WTC11 (cell line): ENCODE measurements around the gene SPATA18. TPM values are rescaled to one million over a fixed set of nuclear protein-coding genes. Genes with fewer than 3 reads are reported as not detected.

Experiments
- ATAC-seq: fragments of 200-7000 bp; cut with Tn5 transposase; 2 replicates; pipeline ENCODE4 v1.10.0; 2021; ENCODE audit warnings: mild to moderate bottlenecking, moderate library complexity
- CTCF ChIA-PET: fragments of 300-600 bp; sonication (Branson Sonifier 250); formaldehyde crosslinking; loops from one replicate; lab custom pipeline; 2021; ENCODE audit warnings: antibody characterized with exemption; lab: Charles Lee
- POLR2A ChIA-PET: fragments of 350-600 bp; sonication (Branson Sonifier 250); formaldehyde crosslinking; loops from one replicate; lab custom pipeline; 2021; ENCODE audit warnings: antibody characterized with exemption; lab: Charles Lee
- DNase-seq: peaks from one replicate; pipeline ENCODE4 v3.0.0; 2021; ENCODE audit warnings: low spot score
- H3K27ac Mint-ChIP-seq: 2 replicates; pipeline ENCODE4 v1.8.0; 2021; ENCODE audit warnings: mixed read lengths
- H3K27me3 Mint-ChIP-seq: 2 replicates; pipeline ENCODE4 v1.8.0; 2021; ENCODE audit warnings: low read depth, mild to moderate bottlenecking, moderate library complexity, mixed read lengths
- H3K36me3 Mint-ChIP-seq: 2 replicates; pipeline ENCODE4 v1.8.0; 2021; ENCODE audit warnings: mixed read lengths
- H3K4me1 Mint-ChIP-seq: 2 replicates; pipeline ENCODE4 v1.8.0; 2022; ENCODE audit warnings: mixed read lengths
- H3K4me3 Mint-ChIP-seq: 2 replicates; pipeline ENCODE4 v1.8.0; 2021; ENCODE audit warnings: mild to moderate bottlenecking, moderate library complexity, mixed read lengths
- H3K9me3 Mint-ChIP-seq: 2 replicates; pipeline ENCODE4 v1.8.0; 2021; ENCODE audit warnings: mixed read lengths
- AFF4 ChIP-seq: sonication (generic); formaldehyde crosslinking; IDR thresholded peaks from 2 replicates; pipeline ENCODE4 v1.8.1; 2023; ENCODE audit warnings: mild to moderate bottlenecking, missing genetic modification reagents, borderline replicate concordance
- ARID4B ChIP-seq: sonication (generic); formaldehyde crosslinking; IDR thresholded peaks from 2 replicates; pipeline ENCODE4 v1.8.0; 2023; ENCODE audit warnings: missing genetic modification reagents, mild to moderate bottlenecking, borderline replicate concordance
- ERG ChIP-seq: fragments of 250-450 bp; sonication (Bioruptor Pico); IDR thresholded peaks from 2 replicates; pipeline ENCODE4 v1.8.0; 2021; ENCODE audit warnings: mild to moderate bottlenecking
- FOXP1 ChIP-seq: sonication (generic); formaldehyde crosslinking; IDR thresholded peaks from 2 replicates; pipeline ENCODE4 v1.8.0; 2022; ENCODE audit warnings: missing genetic modification reagents, mild to moderate bottlenecking, moderate library complexity, borderline replicate concordance
- MXD4 ChIP-seq: fragments of 250-450 bp; sonication (Bioruptor Pico); IDR thresholded peaks from 2 replicates; pipeline ENCODE4 v1.8.0; 2021; ENCODE audit warnings: mild to moderate bottlenecking, moderate library complexity, borderline replicate concordance
- NR1H2 ChIP-seq: sonication (generic); formaldehyde crosslinking; IDR thresholded peaks from 2 replicates; pipeline ENCODE4 v1.9.0; 2021; ENCODE audit warnings: mild to moderate bottlenecking, moderate library complexity, missing genetic modification reagents
- PRDM15 ChIP-seq: sonication (generic); formaldehyde crosslinking; IDR thresholded peaks from 2 replicates; pipeline ENCODE4 v1.8.0; 2022; ENCODE audit warnings: missing genetic modification reagents
- SMAD3 ChIP-seq: sonication (generic); formaldehyde crosslinking; IDR thresholded peaks from 2 replicates; pipeline ENCODE4 v1.8.0; 2022; ENCODE audit warnings: missing genetic modification reagents, mild to moderate bottlenecking, borderline replicate concordance
- STAT6 ChIP-seq: sonication (generic); formaldehyde crosslinking; conservative IDR thresholded peaks from 2 replicates; pipeline ENCODE4 v1.8.1; 2023; ENCODE audit warnings: mild to moderate bottlenecking, low read depth, missing genetic modification reagents, moderate library complexity
- TEAD1 ChIP-seq: sonication (generic); formaldehyde crosslinking; IDR thresholded peaks from 2 replicates; pipeline ENCODE4 v1.8.0; 2022; ENCODE audit warnings: mild to moderate bottlenecking, missing genetic modification reagents
- ZBTB21 ChIP-seq: sonication (generic); formaldehyde crosslinking; IDR thresholded peaks from 2 replicates; pipeline ENCODE4 v1.8.1; 2023; ENCODE audit warnings: mild to moderate bottlenecking, missing genetic modification reagents, borderline replicate concordance
- ZNF121 ChIP-seq: sonication (generic); formaldehyde crosslinking; IDR thresholded peaks from 2 replicates; pipeline ENCODE4 v1.8.0; 2023; ENCODE audit warnings: missing genetic modification reagents
- ZNF396 ChIP-seq: fragments of 250-450 bp; sonication (Bioruptor Pico); IDR thresholded peaks from 2 replicates; pipeline ENCODE4 v1.8.0; 2021; ENCODE audit warnings: mild to moderate bottlenecking, moderate library complexity, borderline replicate concordance
- ZNF423 ChIP-seq: fragments of 250-450 bp; sonication (Bioruptor Pico); IDR thresholded peaks from 2 replicates; pipeline ENCODE4 v2.1.2; 2022; ENCODE audit warnings: mild to moderate bottlenecking, moderate library complexity
- ZNF671 ChIP-seq: fragments of 250-450 bp; sonication (Bioruptor Pico); IDR thresholded peaks from 2 replicates; pipeline ENCODE4 v1.8.0; 2021; ENCODE audit warnings: mild to moderate bottlenecking
- ZSCAN18 ChIP-seq: fragments of 250-450 bp; sonication (Bioruptor Pico); IDR thresholded peaks from 2 replicates; pipeline ENCODE4 v2.1.2; 2022; ENCODE audit warnings: mild to moderate bottlenecking, moderate library complexity
- total RNA-seq: library from RNA; stranded (reverse); gene quantifications from 3 replicates; pipeline ENCODE4 v1.2.3, GENCODE V29; 2021

SPATA18 gene
- total RNA-seq, 1 experiment from 2014 or later, result 6.6 TPM

GRCh38 chr4:52005604-52006273 is 45.4 kb upstream of the SPATA18 start:
- Mint-ChIP-seq H3K9me3 (no peaks in the 10 kb centered on the region), H3K4me3 (no peak overlapping the region), H3K27me3 (no peaks in the 10 kb centered on the region)
- POLR2A ChIA-PET, result no interaction called here
- TF ChIP-seq ZNF396, result no peak
- TF ChIP-seq TEAD1 (CRISPR knock-in tag), result no peak
- no peak for TF ChIP-seq ARID4B (CRISPR knock-in tag)
- TF ChIP-seq AFF4, result no peak
- no peak for TF ChIP-seq ERG (CRISPR knock-in tag)
- no peak for TF ChIP-seq MXD4 (CRISPR knock-in tag)
- TF ChIP-seq FOXP1, result no peak
- TF ChIP-seq SMAD3 (CRISPR knock-in tag), result no peak
- TF ChIP-seq STAT6 (CRISPR knock-in tag), result no peak
- TF ChIP-seq ZNF423 (CRISPR knock-in tag), result no peak
- TF ChIP-seq ZNF671 (CRISPR knock-in tag), result no peak
- no peak for TF ChIP-seq ZBTB21 (CRISPR knock-in tag)
- TF ChIP-seq, all 79 proteins: peak for 0
- Mint-ChIP-seq H3K36me3 (no peaks in the 10 kb centered on the region), H3K4me1 (peaks cover 10% of the 10 kb centered on the region), H3K27ac (no peak overlapping the region)
- DNase-seq (no peak), ATAC-seq (no peak)
- CTCF ChIA-PET, result no interaction called here

- no peaks in the 10 kb centered on the region for H3K9me3 Mint-ChIP-seq
- POLR2A ChIA-PET, result no interaction called here
- no peak for ATAC-seq
- CTCF ChIA-PET, result no interaction called here
- H3K27ac Mint-ChIP-seq, result no peak overlapping the region
- H3K27me3 Mint-ChIP-seq, result no peaks in the 10 kb centered on the region
- H3K4me3 Mint-ChIP-seq, result no peak overlapping the region
- H3K36me3 Mint-ChIP-seq, result no peaks in the 10 kb centered on the region
- peaks cover 10% of the 10 kb centered on the region for H3K4me1 Mint-ChIP-seq
- no peak for DNase-seq
- no peak for TF ChIP-seq ZNF121
- TF ChIP-seq PRDM15, result no peak
- TF ChIP-seq ZSCAN18 (CRISPR knock-in tag), result no peak
- no peak for TF ChIP-seq NR1H2 (CRISPR knock-in tag)
These were observed 44.2 kb upstream of the SPATA18 start for GRCh38 chr4:52006887-52007286.
